LNCAP (cell line): ENCODE data around the gene YPEL4.

Experiments
- CTCF ChIP-seq: fragments of 450-650 bp; IDR thresholded peaks from 2 replicates; pipeline ENCODE4 v1.5.1; 2017; ENCODE audit warnings: mild to moderate bottlenecking

YPEL4 gene

GRCh38 chr11:57634311-57634710, 15.4 kb downstream of the YPEL4 start:
- no peak for TF ChIP-seq CTCF

- no peak for TF ChIP-seq CTCF
Observed at GRCh38 chr11:57633394-57634070, 16.2 kb downstream of the YPEL4 start.

- TF ChIP-seq CTCF = no peak
Observed at GRCh38 chr11:57632116-57632515, 17.6 kb downstream of the YPEL4 start.

- no peak for TF ChIP-seq CTCF
Observed at GRCh38 chr11:57630171-57630570, 19.5 kb downstream of the YPEL4 start.

GRCh38 chr11:57626895-57627294, 22.8 kb downstream of the YPEL4 start:
- no peak for TF ChIP-seq CTCF

- no peak for TF ChIP-seq CTCF
Observed at GRCh38 chr11:57624864-57625263, 24.8 kb downstream of the YPEL4 start.

- no peak for TF ChIP-seq CTCF
Observed at GRCh38 chr11:57622263-57622662, 27.4 kb downstream of the YPEL4 start.

- TF ChIP-seq CTCF = no peak
Observed at GRCh38 chr11:57620467-57620866, 29.2 kb downstream of the YPEL4 start.
